Naive thymus-derived CD4-positive, alpha-beta T cell (primary cell): ENCODE results near the gene STARD10. TPM values are rescaled to one million over a fixed set of nuclear protein-coding genes. Genes with fewer than 3 reads are reported as not detected.

Experiments
- ATAC-seq: fragments of 150-1000 bp; cut with Tn5 transposase; 2 replicates; pipeline ENCODE4 v1.10.0; 2021; ENCODE audit warnings: mild to moderate bottlenecking, moderate library complexity
- CTCF ChIA-PET: fragments of 350-600 bp; sonication (Branson Sonifier 250); formaldehyde crosslinking; loops from one replicate; lab custom pipeline; 2021; ENCODE audit warnings: antibody characterized with exemption; lab: Charles Lee
- POLR2A ChIA-PET: fragments of 350-600 bp; sonication (Branson Sonifier 250); formaldehyde crosslinking; loops from one replicate; lab custom pipeline; 2021; ENCODE audit warnings: antibody characterized with exemption, inconsistent platforms; lab: Charles Lee
- DNase-seq, 9 donors: peaks; one replicate each; pipeline versions ENCODE4 v3.0.0 to v3.0.0-alpha.2; 2020 to 2022; ENCODE audit warnings: mixed read lengths in 1 of 9
- H3K27ac ChIP-seq: one replicate; pipeline ENCODE4 v1.7.0; 2013; ENCODE audit warnings: mild to moderate bottlenecking, low read depth, low read length, moderate library complexity
- H3K27me3 ChIP-seq, 2 donors: one replicate each; pipeline ENCODE4 v1.7.0; 2013; ENCODE audit warnings: low read length in 2 of 2, mild to moderate bottlenecking in 2 of 2, moderate library complexity in 2 of 2; ENCODE audit not compliant: control insufficient read depth in 2 of 2, insufficient read depth in 2 of 2
- H3K36me3 ChIP-seq, 3 experiments: 1 replicate in 2 of 3; 2 replicates in 1 of 3; pipeline ENCODE4 v1.7.0; 2013; ENCODE audit warnings: low read length in 3 of 3, mild to moderate bottlenecking in 3 of 3, moderate library complexity in 1 of 3; ENCODE audit not compliant: insufficient read depth in 3 of 3, control insufficient read depth in 2 of 3
- H3K4me1 ChIP-seq, 2 donors: one replicate each; pipeline ENCODE4 v1.7.0; 2013; ENCODE audit warnings: low read length in 2 of 2, mild to moderate bottlenecking in 2 of 2, moderate library complexity in 1 of 2; ENCODE audit not compliant: control insufficient read depth in 2 of 2, insufficient read depth in 2 of 2
- H3K4me3 ChIP-seq: 2 replicates; pipeline ENCODE4 v1.7.0; 2013; ENCODE audit warnings: mild to moderate bottlenecking, low read length
- H3K9me3 ChIP-seq, 3 experiments: 1 replicate in 2 of 3; 2 replicates in 1 of 3; pipeline ENCODE4 v1.7.0; 2013; ENCODE audit warnings: low read length in 3 of 3; ENCODE audit not compliant: control insufficient read depth in 2 of 3
- H3K27ac Mint-ChIP-seq, 9 donors: one replicate each; pipeline ENCODE4 v1.8.0; 2020 to 2022; ENCODE audit warnings: mixed read lengths in 9 of 9, mild to moderate bottlenecking in 8 of 9, moderate library complexity in 5 of 9, inconsistent platforms in 2 of 9
- H3K27me3 Mint-ChIP-seq, 5 donors: one replicate each; pipeline ENCODE4 v1.8.0; 2021 to 2022; ENCODE audit warnings: mixed read lengths in 5 of 5, mild to moderate bottlenecking in 1 of 5
- H3K36me3 Mint-ChIP-seq, 5 donors: one replicate each; pipeline ENCODE4 v1.8.0; 2020 to 2022; ENCODE audit warnings: mixed read lengths in 5 of 5, mild to moderate bottlenecking in 3 of 5, inconsistent platforms in 1 of 5
- H3K4me1 Mint-ChIP-seq, 7 donors: one replicate each; pipeline ENCODE4 v1.8.0; 2020 to 2022; ENCODE audit warnings: mixed read lengths in 7 of 7, mild to moderate bottlenecking in 3 of 7, inconsistent platforms in 1 of 7
- H3K4me3 Mint-ChIP-seq, 10 donors: one replicate each; pipeline ENCODE4 v1.8.0; 2020 to 2022; ENCODE audit warnings: mild to moderate bottlenecking in 10 of 10, mixed read lengths in 10 of 10, moderate library complexity in 6 of 10, inconsistent platforms in 2 of 10
- H3K9me3 Mint-ChIP-seq, 11 donors: one replicate each; pipeline ENCODE4 v1.8.0; 2020 to 2022; ENCODE audit warnings: mixed read lengths in 11 of 11, mild to moderate bottlenecking in 4 of 11, inconsistent platforms in 1 of 11, moderate library complexity in 1 of 11
- intact Hi-C, 2 donors: fragments of 100-400 bp; cut with micrococcal nuclease; formaldehyde crosslinking; loops; one replicate each; pipeline ENCODE4 v1.15.1; 2023
- polyA plus RNA-seq, 2 donors: library from polyadenylated mRNA; unstranded; fragments of 300-500 nt; fragmentation: Illumina TruSeq; gene quantifications; one replicate each; pipeline ENCODE4 v1.2.3, GENCODE V29; 2021
- total RNA-seq, 6 experiments: library from RNA in 5 of 6; stranded (reverse) in 5 of 6; gene quantifications; 1 replicate in 5 of 6; 2 replicates in 1 of 6; pipeline ENCODE4 v1.2.3 and lab custom pipeline; 2021 to 2026

STARD10 gene
- total and polyA plus RNA-seq, 7 experiments from 2014 or later = 10.9 to 26.1 (median 18.4) TPM

DNA sequence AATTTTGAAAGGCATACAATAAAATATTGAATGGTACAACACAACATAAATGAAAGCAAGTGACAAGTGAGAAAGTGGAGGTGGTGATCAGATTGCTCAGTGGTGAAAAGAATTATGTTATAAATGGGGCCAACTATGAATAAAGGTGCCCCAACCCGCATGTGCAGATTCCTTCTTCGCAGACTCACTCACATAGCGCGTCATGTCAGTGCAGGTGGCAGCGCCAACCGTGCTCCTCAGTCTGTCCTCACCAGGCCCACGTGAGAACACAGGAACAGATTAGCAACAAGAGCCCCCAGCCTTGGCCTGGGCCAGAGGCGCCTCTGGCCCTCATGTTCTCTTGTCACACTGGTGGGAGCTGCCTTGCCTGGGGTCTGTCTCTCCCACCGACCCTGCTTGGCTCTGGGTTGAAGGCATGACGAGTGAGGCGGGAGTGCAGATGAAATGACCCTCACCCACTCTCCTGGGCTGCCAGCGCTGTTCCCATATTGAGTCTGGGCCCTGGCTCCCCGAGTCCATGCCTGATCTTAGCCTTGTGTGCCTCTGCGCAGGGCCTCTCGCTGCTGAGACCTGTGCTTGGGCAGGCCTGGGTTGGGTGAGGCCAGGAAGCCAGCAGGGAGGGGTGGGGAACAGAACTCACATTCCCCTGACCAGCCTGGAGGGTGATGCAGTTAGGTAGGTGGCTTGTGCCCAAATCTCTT, 26.7 kb upstream of the STARD10 start:
- Histone ChIP-seq H3K9me3 (no peaks in the 10 kb centered on the region), H3K4me1 (peaks cover 11 to 12% of the 10 kb centered on the region in 2 donors), H3K36me3 (peaks cover 18 to 72% (median 24%) of the 10 kb centered on the region in 3 experiments), H3K27me3 (no peaks in the 10 kb centered on the region), H3K27ac (no peak overlapping the region), H3K4me3 (no peak overlapping the region)
- Mint-ChIP-seq H3K36me3 (peaks cover 3 to 39% (median 22%) of the 10 kb centered on the region in 5 donors), H3K4me1 (peaks cover 15 to 44% (median 35%) of the 10 kb centered on the region in 7 donors), H3K27me3 (no peaks in the 10 kb centered on the region), H3K9me3 (peaks cover 0 to 2% (median 0%) of the 10 kb centered on the region in 11 donors), H3K4me3 (peak overlapping the region in 2 of 10 donors; percentile 17 to 58), H3K27ac (peak overlapping the region in 4 of 9 donors; percentile 49 to 66 (median 54))
- intact Hi-C loops = no loop called here
- ChIA-PET CTCF (no interaction called here), POLR2A (no interaction called here)
- no peak for ATAC-seq
- no peak for DNase-seq

DNA sequence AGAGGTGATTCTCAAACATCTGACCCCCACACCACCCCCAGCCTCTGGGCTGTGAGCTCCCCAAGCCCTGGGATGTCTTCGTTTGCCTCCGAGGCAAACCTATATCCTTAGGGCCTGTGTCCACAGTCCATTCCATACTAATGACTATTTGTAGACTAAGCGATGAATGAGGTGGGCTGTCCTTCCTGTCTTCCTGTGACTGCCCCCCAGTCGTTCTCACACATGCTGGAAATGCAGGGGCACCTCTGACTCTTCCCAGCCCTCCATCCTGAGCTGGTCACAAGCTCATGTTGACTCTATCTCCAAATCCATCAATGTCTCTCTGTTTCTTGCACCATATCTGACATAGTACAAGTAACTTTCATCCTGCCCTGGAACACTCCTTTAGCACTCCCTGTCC, 25.1 kb upstream of the STARD10 start:
- H3K27ac ChIP-seq = peak overlapping the region; percentile 12
- Mint-ChIP-seq H3K27ac (peak overlapping the region in 7 of 9 donors; percentile 23 to 83 (median 62)), H3K4me3 (peak overlapping the region in 1 of 10 donors; percentile 39), H3K4me1 (peaks cover 15 to 49% (median 37%) of the 10 kb centered on the region in 7 donors), H3K9me3 (peaks cover 0 to 2% (median 0%) of the 10 kb centered on the region in 11 donors), H3K36me3 (peaks cover 3 to 34% (median 24%) of the 10 kb centered on the region in 5 donors), H3K27me3 (no peaks in the 10 kb centered on the region)
- ATAC-seq = no peak
- H3K27me3 ChIP-seq = no peaks in the 10 kb centered on the region
- no peak for DNase-seq
- no peak overlapping the region for H3K4me3 ChIP-seq
- peaks cover 18 to 72% (median 24%) of the 10 kb centered on the region in 3 experiments for H3K36me3 ChIP-seq
- CTCF ChIA-PET = no interaction called here
- POLR2A ChIA-PET = interaction anchor here (0.6 to 1.0 kb wide), 2 partner anchors 26 to 194 kb away, joined by 3 to 4 read pairs; no protein-coding TSS in a partner anchor
- peaks cover 12 to 13% of the 10 kb centered on the region in 2 donors for H3K4me1 ChIP-seq
- intact Hi-C loops = loop anchor here in 1 of 2 donors (10.0 kb wide), 1 partner anchor 776 kb away; the partner anchor contains the start of gene FAM168A
- H3K9me3 ChIP-seq = no peaks in the 10 kb centered on the region

DNA sequence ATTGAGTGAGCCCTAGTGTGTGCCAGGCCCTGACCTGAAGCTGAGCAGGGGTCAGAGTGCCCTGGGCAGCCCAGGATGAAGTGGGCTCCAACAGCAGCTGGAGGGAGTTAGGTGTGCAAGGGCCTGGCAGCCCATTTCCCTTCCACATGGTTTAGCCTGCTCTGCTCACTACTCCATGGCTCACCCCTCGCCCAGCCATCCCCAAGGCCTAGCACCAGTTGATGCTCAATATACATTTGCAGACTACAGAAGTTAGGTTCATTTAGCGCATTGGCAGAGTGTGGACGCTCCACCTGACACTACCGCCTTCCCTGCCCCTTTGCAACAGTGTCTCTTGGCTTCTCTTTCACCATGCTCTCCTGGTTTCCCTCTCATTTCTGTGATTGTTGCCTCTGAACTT, 24.1 kb upstream of the STARD10 start:
- no peaks in the 10 kb centered on the region for H3K27me3 Mint-ChIP-seq
- DNase-seq (no peak), ATAC-seq (no peak)
- peaks cover 24 to 59% (median 42%) of the 10 kb centered on the region in 7 donors for H3K4me1 Mint-ChIP-seq
- Histone ChIP-seq H3K9me3 (no peaks in the 10 kb centered on the region), H3K27ac (peak overlapping the region; percentile 40), H3K4me1 (peaks cover 15 to 16% of the 10 kb centered on the region in 2 donors), H3K4me3 (no peak overlapping the region), H3K27me3 (no peaks in the 10 kb centered on the region), H3K36me3 (peaks cover 18 to 66% (median 24%) of the 10 kb centered on the region in 3 experiments)
- POLR2A ChIA-PET = interaction anchor here (0.9 kb wide), 1 partner anchor 25 kb away, joined by 3 read pairs; no protein-coding TSS in a partner anchor
- CTCF ChIA-PET = interaction anchor here (0.6 kb wide), 1 partner anchor 215 kb away, joined by 3 read pairs; no protein-coding TSS in a partner anchor
- H3K4me3 Mint-ChIP-seq = peak overlapping the region in 7 of 10 donors; percentile 1 to 62 (median 47)
- H3K9me3 Mint-ChIP-seq = peaks cover 0 to 2% (median 0%) of the 10 kb centered on the region in 11 donors
- intact Hi-C loops = loop anchor here in 1 of 2 donors (10.0 kb wide), 1 partner anchor 777 kb away; the partner anchor contains the start of gene FAM168A
- peak overlapping the region in 8 of 9 donors; percentile 43 to 83 (median 63) for H3K27ac Mint-ChIP-seq
- peaks cover 3 to 28% (median 24%) of the 10 kb centered on the region in 5 donors for H3K36me3 Mint-ChIP-seq

DNA sequence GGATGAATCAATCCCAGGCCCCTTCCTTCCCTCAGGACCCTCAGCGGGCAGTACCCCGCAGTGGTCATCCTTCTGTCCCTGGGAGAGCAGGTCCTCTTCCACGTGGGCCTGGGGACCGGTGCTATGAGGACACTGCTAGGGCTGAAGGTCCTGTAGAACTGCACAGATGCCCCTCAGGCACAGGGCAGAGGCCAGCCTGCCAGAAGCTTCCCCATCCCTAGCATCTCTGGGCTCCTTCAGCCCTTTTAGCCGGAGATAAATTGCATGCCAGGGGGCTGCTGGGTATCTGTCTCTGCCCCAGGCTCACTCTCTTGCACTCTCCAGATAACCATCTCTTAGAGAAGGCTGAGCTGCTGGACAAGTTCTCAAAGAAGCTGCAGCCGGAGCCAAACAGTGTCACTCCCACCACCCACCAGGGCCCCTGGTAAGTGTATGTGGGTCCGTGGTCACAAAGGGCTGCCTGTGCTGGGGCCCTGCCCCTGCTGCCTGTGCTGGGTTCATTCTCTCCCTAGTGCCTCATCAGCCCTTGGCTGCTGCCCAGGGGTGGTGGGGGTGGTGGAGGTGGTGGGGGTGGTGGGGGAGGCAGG, 22.6 kb upstream of the STARD10 start:
- CTCF ChIA-PET = interaction anchor here (0.9 to 1.2 kb wide), 3 partner anchors 22 to 94 kb away, joined by 3 to 7 read pairs (median 5); partner anchors contain the start of gene STARD10
- peaks cover 29 to 72% (median 54%) of the 10 kb centered on the region in 7 donors for H3K4me1 Mint-ChIP-seq
- H3K4me3 Mint-ChIP-seq = peak overlapping the region; percentile 96 to 99 (median 98)
- Histone ChIP-seq H3K27ac (peak overlapping the region; percentile 100), H3K27me3 (no peaks in the 10 kb centered on the region), H3K4me3 (peak overlapping the region; percentile 89), H3K4me1 (peaks cover 21 to 23% of the 10 kb centered on the region in 2 donors), H3K9me3 (no peaks in the 10 kb centered on the region), H3K36me3 (peaks cover 18 to 57% (median 24%) of the 10 kb centered on the region in 3 experiments)
- H3K27ac Mint-ChIP-seq = peak overlapping the region in 7 of 9 donors; percentile 86 to 99 (median 97)
- H3K27me3 Mint-ChIP-seq = no peaks in the 10 kb centered on the region
- no peaks in the 10 kb centered on the region for H3K9me3 Mint-ChIP-seq
- ATAC-seq (no peak), DNase-seq (no peak)
- intact Hi-C loops = loop anchor here in 1 of 2 donors (10.0 kb wide), 1 partner anchor 778 kb away; the partner anchor contains the start of gene FAM168A
- H3K36me3 Mint-ChIP-seq = peaks cover 3 to 32% (median 24%) of the 10 kb centered on the region in 5 donors
- POLR2A ChIA-PET = interaction anchor here (0.6 to 3.0 kb wide), 3 partner anchors 91 to 1924 kb away, joined by 3 to 14 read pairs (median 3); no protein-coding TSS in a partner anchor

DNA sequence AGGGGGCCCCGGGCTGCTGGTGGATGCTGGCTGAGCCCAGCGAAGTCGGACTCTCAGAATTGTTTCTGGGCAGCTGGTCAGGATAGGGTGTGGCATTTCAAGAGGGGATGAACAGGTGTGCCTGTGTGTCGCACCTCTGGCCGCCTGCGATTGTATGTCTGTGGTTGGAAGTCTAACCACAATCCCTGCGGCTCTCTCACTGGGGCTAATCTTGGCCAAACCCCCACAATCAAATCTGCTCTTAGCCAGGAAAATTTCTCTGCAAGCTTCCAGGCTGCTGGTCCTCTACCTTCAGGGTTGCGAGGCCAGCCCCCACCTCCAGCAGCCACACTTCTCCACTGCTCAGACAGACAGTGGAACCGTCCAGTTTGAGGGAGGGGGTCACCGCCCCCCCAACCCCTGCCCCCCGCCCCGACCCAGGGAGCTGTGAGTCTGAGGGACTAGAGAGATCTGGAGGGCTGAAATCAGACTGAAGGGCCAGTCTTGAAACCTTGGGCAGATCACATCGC, 21.3 kb upstream of the STARD10 start:
- ATAC-seq = no peak
- H3K27ac Mint-ChIP-seq = peak overlapping the region; percentile 86 to 99 (median 97)
- no peak for DNase-seq
- Histone ChIP-seq H3K27ac (peak overlapping the region; percentile 100), H3K4me1 (peaks cover 18 to 23% of the 10 kb centered on the region in 2 donors), H3K27me3 (no peaks in the 10 kb centered on the region), H3K9me3 (no peaks in the 10 kb centered on the region), H3K4me3 (peak overlapping the region; percentile 89), H3K36me3 (peaks cover 15 to 44% (median 18%) of the 10 kb centered on the region in 3 experiments)
- H3K4me3 Mint-ChIP-seq = peak overlapping the region; percentile 96 to 99 (median 98)
- peaks cover 31 to 69% (median 54%) of the 10 kb centered on the region in 7 donors for H3K4me1 Mint-ChIP-seq
- POLR2A ChIA-PET = interaction anchor here (1.0 to 3.0 kb wide), 6 partner anchors 22 to 1678 kb away, joined by 4 to 18 read pairs (median 6); partner anchors contain the start of genes LIPT2 and STARD10
- intact Hi-C loops = loop anchor here (2.0 to 10.0 kb wide), 3 partner anchors 130 to 1356 kb away; partner anchors contain the start of genes C2CD3 (in 1 of the 2), FAM168A (in 1 of the 2) and PPME1 (in 1 of the 2)
- peaks cover 3 to 34% (median 22%) of the 10 kb centered on the region in 5 donors for H3K36me3 Mint-ChIP-seq
- H3K27me3 Mint-ChIP-seq = no peaks in the 10 kb centered on the region
- CTCF ChIA-PET = interaction anchor here (0.5 to 1.6 kb wide), 4 partner anchors 11 to 363 kb away, joined by 3 to 6 read pairs (median 4); no protein-coding TSS in a partner anchor
- H3K9me3 Mint-ChIP-seq = no peaks in the 10 kb centered on the region
